ENCODE data around the gene CYP27C1.

CYP27C1 gene

DNA sequence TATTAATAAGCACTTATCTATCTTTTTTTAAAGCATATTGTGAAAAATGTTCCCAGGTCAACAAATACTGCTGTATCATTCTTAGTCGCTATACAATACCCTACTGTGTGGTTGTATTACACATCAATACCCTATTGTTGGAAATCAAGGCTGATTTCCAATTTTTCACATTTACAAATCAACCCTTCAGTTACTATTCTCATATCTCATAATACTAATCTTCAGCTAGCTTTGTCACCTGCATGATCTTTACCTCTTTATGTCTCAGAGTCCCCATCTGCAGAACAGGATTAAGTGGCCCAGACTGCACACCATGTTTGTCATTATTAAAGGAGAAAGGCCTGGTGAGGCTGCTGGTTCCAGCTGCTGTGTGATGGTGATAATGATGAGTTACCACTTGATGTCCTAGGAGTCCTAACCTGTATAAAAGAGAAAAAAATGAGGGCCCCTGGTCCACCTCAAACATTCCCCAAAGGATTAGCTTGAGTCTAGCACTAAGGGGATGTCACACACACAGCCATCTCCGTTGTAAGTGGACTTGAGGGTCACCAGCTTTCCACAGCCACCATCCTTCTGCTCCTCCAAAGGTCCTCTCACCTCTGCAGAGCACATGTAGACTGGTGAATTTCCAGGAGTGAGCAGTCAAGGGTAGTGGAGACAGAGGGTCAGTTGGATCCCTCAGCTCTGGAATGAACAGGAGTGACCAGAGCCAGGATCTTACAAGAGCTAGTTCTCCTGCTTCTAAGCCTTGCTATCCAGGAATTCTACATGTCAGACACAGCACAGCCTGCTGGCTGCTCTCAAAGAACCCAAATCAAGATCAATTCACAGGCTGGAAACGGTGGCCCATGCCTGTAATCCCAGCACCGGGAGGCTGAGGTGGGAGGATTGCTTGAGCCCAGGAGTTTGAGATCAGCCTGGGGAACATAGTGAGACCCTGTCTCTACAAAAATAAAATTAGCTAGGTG is 77.2 kb downstream of the CYP27C1 start:
- TF ChIP-seq, protein P1, sequence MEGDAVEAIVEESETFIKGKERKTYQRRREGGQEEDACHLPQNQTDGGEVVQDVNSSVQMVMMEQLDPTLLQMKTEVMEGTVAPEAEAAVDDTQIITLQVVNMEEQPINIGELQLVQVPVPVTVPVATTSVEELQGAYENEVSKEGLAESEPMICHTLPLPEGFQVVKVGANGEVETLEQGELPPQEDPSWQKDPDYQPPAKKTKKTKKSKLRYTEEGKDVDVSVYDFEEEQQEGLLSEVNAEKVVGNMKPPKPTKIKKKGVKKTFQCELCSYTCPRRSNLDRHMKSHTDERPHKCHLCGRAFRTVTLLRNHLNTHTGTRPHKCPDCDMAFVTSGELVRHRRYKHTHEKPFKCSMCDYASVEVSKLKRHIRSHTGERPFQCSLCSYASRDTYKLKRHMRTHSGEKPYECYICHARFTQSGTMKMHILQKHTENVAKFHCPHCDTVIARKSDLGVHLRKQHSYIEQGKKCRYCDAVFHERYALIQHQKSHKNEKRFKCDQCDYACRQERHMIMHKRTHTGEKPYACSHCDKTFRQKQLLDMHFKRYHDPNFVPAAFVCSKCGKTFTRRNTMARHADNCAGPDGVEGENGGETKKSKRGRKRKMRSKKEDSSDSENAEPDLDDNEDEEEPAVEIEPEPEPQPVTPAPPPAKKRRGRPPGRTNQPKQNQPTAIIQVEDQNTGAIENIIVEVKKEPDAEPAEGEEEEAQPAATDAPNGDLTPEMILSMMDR (IDR thresholded peaks at IDR 0.05; ENCODE audit: low read depth, low read length), result no peak
- no peak for TF ChIP-seq EZH2phosphoT487 (IDR thresholded peaks at IDR 0.05; ENCODE audit: low read depth)
- no peak overlapping the region for H3K27ac ChIP-seq (ENCODE audit: low read length)
- no peak overlapping the region for H3K4me3 ChIP-seq (ENCODE audit: low read length)
- H3K4me2 ChIP-seq (ENCODE audit: low read length), result no peak overlapping the region
- H3K79me2 ChIP-seq (ENCODE audit: low read length), result no peaks in the 10 kb centered on the region
- no peaks in the 10 kb centered on the region; the same call in 1 of the 2 replicates for H3K27me3 ChIP-seq (ENCODE audit: low read depth, low read length)
- H3K9me3 ChIP-seq (ENCODE audit: insufficient read depth, low read length), result no peaks in the 10 kb centered on the region
- H3K36me3 ChIP-seq (replicated peaks; ENCODE audit: low read depth, low read length), result no peaks in the 10 kb centered on the region
- no peak overlapping the region for H3K9ac ChIP-seq (ENCODE audit: low read length)
- no peaks in the 10 kb centered on the region for H3K4me1 ChIP-seq (ENCODE audit: low read length)
- H2AFZ ChIP-seq (ENCODE audit: low read depth, low read length), result no peak overlapping the region
- H4K20me1 ChIP-seq (ENCODE audit: insufficient read depth, low read length), result no peaks in the 10 kb centered on the region

DNA sequence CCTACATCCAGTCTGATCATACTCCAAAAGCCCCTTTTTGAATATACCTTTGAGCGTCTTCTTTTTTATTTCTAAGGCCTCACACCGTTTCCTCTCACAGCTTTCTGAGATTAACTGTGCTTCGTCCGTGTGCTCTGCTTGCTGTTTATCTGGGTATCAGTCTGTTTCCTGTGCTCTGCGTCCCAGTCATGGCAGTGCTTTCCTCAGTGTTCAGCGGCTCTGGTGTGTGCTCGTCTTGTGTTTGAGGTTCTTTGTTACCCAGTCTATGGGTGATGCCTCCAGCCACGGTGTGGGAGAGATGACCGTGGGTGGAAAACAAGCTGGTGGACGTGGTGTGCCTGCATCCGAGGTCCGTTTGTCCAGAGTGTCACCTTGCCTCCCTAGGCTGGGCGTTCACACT is 79.6 kb downstream of the CYP27C1 start:
- Histone ChIP-seq H2AFZ (ENCODE audit: low read depth, low read length) (no peak overlapping the region), H3K4me2 (ENCODE audit: low read length) (no peak overlapping the region), H3K9ac (ENCODE audit: low read length) (no peak overlapping the region), H3K27ac (ENCODE audit: low read length) (no peak overlapping the region), H3K79me2 (ENCODE audit: low read length) (no peaks in the 10 kb centered on the region), H3K4me1 (ENCODE audit: low read length) (peaks cover 6% of the 10 kb centered on the region), H3K4me3 (ENCODE audit: low read length) (no peak overlapping the region), H3K9me3 (ENCODE audit: insufficient read depth, low read length) (no peaks in the 10 kb centered on the region), H4K20me1 (ENCODE audit: insufficient read depth, low read length) (no peaks in the 10 kb centered on the region), H3K36me3 (replicated peaks; ENCODE audit: low read depth, low read length) (no peaks in the 10 kb centered on the region), H3K27me3 (ENCODE audit: low read depth, low read length) (no peaks in the 10 kb centered on the region; the same call in 1 of the 2 replicates)
- no peak for TF ChIP-seq EZH2phosphoT487 (IDR thresholded peaks at IDR 0.05; ENCODE audit: low read depth)
- TF ChIP-seq, protein P1 (IDR thresholded peaks at IDR 0.05; ENCODE audit: low read depth, low read length), result no peak

DNA sequence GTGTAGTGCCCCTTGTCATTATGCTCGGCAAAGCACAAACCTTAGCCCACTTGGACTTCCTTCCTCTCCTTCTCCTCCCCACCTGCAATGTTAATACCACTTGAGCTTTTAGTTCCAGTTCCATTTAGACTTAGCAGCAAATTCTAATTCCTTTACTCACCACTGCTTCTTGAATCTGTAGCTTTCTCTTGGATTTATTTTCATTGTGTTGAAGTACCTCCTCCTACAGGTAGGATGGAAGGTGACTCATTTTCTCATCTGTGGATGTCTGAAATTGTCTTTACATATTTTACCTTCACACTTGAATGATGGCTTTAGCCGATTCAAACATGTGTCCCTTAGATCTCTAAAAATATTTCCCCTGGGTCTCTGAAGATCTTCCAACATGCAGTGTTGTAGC is 80.3 kb downstream of the CYP27C1 start:
- H3K79me2 ChIP-seq (ENCODE audit: low read length), result no peaks in the 10 kb centered on the region
- H3K4me1 ChIP-seq (ENCODE audit: low read length), result peaks cover 14% of the 10 kb centered on the region
- H3K9ac ChIP-seq (ENCODE audit: low read length), result no peak overlapping the region
- H3K9me3 ChIP-seq (ENCODE audit: insufficient read depth, low read length), result no peaks in the 10 kb centered on the region
- TF ChIP-seq, protein P1 (IDR thresholded peaks at IDR 0.05; ENCODE audit: low read depth, low read length), result no peak
- TF ChIP-seq EZH2phosphoT487 (IDR thresholded peaks at IDR 0.05; ENCODE audit: low read depth), result no peak
- H3K27ac ChIP-seq (ENCODE audit: low read length), result no peak overlapping the region
- no peak overlapping the region for H3K4me3 ChIP-seq (ENCODE audit: low read length)
- no peak overlapping the region for H3K4me2 ChIP-seq (ENCODE audit: low read length)
- H3K27me3 ChIP-seq (ENCODE audit: low read depth, low read length), result no peaks in the 10 kb centered on the region; the same call in 1 of the 2 replicates
- no peaks in the 10 kb centered on the region for H4K20me1 ChIP-seq (ENCODE audit: insufficient read depth, low read length)
- no peaks in the 10 kb centered on the region for H3K36me3 ChIP-seq (replicated peaks; ENCODE audit: low read depth, low read length)
- no peak overlapping the region for H2AFZ ChIP-seq (ENCODE audit: low read depth, low read length)

DNA sequence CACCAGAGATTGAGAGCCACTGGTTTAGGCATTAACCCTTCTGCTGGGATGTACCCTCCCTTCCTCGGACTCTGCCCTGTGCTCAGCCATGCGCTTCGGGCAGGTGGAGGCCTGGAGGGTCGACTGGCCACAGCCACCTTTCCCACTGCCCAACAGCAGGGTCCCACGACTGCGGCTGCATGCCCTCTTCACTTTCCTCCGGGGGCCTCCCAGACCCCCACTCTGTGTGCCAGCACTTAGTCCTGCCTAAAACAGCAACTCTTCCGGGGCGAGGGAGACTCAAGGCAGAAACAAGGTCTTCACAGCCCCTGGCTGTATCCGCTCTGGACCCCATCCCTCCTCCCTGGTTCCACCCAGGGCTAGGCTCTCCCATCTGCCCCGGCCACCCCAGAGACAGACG is 81.8 kb downstream of the CYP27C1 start:
- no peaks in the 10 kb centered on the region for H3K36me3 ChIP-seq (replicated peaks; ENCODE audit: low read depth, low read length)
- no peaks in the 10 kb centered on the region for H3K9me3 ChIP-seq (ENCODE audit: insufficient read depth, low read length)
- no peak for TF ChIP-seq EZH2phosphoT487 (IDR thresholded peaks at IDR 0.05; ENCODE audit: low read depth)
- TF ChIP-seq, protein P1 (IDR thresholded peaks at IDR 0.05; ENCODE audit: low read depth, low read length), result no peak
- no peaks in the 10 kb centered on the region for H4K20me1 ChIP-seq (ENCODE audit: insufficient read depth, low read length)
- peaks cover 16% of the 10 kb centered on the region for H3K4me1 ChIP-seq (ENCODE audit: low read length)
- no peak overlapping the region for H2AFZ ChIP-seq (ENCODE audit: low read depth, low read length)
- H3K27me3 ChIP-seq (ENCODE audit: low read depth, low read length), result no peaks in the 10 kb centered on the region; the same call in 1 of the 2 replicates
- no peak overlapping the region for H3K9ac ChIP-seq (ENCODE audit: low read length)
- no peak overlapping the region for H3K4me3 ChIP-seq (ENCODE audit: low read length)
- no peak overlapping the region for H3K27ac ChIP-seq (ENCODE audit: low read length)
- H3K4me2 ChIP-seq (ENCODE audit: low read length), result no peak overlapping the region
- no peaks in the 10 kb centered on the region for H3K79me2 ChIP-seq (ENCODE audit: low read length)
